NCI-H1092 treated with DMSO at 0.1 percent for 48 hours (cell line): Measurements from ENCODE around the gene COL27A1.

Experiments
- DNase-seq: peaks from one replicate; lab custom pipeline; 2025; lab: John Stamatoyannopoulos, UW

Gene COL27A1

GRCh38 chr9:114342755-114343440, 187.6 kb downstream of the COL27A1 start:
- DNase-seq, result no peak

- no peak for DNase-seq
These were observed 188.3 kb downstream of the COL27A1 start for GRCh38 chr9:114343471-114344187.

DNA sequence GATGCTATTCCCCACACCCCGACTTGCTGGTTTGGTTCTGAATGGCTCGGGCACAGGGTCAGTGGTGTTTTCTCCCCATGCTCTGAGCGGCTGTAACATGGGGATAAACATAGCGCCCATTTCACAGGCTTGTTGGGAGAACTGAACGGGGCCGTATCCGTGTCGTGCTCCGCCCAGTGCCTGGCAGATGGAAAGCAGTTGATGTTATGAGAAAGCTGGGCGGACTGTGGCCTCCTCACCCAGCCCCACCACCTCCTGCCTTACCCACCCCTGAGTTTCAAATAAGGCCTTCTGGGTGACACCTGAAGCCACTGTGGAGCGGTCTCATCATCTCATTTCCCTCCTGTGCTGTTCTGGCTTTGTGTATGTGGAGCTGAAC, 188.8 kb downstream of the COL27A1 start:
- no peak for DNase-seq

- no peak for DNase-seq
These were observed 189.4 kb downstream of the COL27A1 start for GRCh38 chr9:114344692-114345091.

GRCh38 chr9:114345493-114346065, 190.2 kb downstream of the COL27A1 start:
- DNase-seq, result no peak

DNA sequence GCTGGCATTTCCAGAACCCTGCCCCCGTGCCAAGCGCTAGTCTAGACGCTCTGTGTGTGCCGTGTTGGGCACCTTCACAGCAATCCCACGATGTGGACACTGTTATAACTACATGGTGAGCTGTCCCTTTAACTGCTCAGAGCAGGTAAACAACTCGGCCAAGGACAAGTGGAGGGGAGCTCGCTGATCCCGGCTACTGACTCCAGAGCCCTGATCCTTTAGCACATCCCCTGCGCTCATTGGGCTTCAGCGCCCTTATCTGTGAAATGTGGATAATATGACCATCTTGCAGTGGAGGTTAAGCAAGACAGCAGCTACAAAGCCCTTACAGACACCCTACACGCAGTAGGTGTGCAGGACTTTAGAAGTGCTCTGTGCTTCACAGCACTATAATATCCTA, 190.8 kb downstream of the COL27A1 start:
- DNase-seq, result no peak

- no peak for DNase-seq
These were observed 192.3 kb downstream of the COL27A1 start for GRCh38 chr9:114347675-114348074.

DNA sequence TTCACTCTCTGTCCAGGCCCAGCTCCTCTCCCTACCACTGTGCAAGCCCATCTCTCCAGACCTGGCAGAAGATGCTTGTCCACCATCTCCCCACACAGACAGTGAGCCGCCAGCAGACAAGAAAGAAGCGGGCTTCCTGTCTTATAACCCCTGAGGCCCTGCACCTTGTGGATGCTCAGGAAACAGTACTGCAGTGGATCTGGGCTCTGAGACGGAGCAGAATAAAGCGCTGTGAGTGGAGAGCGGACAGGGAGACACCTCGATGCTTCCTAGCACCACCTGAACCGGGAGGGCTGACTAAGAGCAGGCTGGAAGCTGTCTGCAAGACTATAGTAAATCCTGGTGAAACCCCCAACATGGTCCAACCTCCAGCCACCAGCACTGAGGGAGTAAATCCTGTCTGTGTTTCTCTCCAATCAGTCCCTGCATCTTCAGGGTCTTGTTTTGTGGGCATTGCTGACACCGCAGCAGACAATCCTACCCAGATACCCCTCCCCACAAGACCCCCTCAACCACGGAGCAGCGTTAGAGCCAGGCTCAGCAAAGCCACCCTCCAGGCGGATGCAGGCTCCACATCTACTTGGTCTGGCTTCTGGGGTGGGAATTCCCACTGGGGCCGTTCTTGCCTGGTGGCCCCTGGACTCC, 193.0 kb downstream of the COL27A1 start:
- no peak for DNase-seq

DNA sequence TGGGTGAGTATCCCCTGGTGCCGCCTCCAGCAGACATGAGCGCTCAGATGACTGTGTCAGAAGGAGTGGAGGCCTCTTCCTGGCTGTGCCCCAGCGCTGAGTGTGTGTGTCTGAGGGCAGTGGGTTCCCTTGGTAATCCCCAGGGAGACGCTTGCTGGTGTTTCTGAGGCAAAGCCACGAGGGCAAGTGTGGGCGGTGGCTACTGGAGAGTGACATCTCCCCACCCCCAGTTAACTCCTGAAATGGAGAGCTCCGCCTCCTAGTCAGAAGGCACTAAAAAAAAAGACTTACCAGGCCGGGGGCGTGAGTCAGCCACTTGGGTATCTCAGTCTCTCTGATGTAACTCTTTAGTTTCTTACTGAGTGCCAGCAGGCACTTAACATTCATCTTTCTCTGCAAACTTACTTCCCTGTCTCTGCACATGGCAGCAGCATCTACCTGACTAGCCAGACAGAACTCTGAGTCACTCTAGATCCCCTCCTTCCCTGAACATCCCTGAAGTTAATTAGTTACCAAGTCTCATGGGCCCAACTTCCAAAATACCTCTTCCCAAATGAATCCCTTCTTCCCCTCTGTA, 193.7 kb downstream of the COL27A1 start:
- DNase-seq, result no peak

- no peak for DNase-seq
These were observed 194.6 kb downstream of the COL27A1 start for GRCh38 chr9:114349713-114350480.

DNA sequence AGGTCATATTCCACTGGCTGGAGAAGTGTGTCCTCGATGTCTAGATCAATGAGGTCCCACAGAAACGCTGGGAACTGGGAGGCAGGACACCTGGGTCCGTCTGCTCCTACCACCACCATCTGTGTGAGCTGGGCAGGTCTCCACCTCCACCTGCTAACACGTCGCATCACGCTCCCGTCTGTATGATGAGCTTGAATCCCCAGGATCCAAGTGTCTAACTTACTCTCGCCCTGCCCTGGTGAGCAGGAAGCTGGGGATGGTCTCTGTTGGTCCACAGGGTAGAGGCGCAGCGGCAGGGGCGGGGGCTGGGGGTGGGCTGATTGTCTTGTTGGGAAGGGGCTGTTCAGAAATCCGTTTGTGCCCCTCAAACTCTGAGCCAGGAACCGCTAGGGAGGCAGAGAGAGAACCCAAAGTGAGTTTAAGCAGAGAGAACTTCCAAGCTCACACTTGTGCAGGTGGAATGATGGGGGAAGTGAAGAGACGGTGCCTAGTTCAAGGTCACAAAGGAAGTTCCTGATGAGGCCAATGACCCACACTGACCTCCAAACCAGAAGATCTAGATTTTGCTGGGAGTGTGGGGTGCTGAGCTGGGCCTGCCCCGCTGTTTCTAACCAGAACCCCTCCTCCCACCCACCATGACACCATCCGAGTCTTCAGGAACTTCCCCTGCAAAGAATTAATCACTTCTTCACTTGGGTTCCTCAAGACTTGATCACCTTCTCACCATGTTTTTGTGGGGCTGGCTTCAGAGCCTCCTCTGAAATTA, 195.5 kb downstream of the COL27A1 start:
- no peak for DNase-seq

GRCh38 chr9:114351932-114352331, 196.6 kb downstream of the COL27A1 start:
- DNase-seq, result no peak

- no peak for DNase-seq
These were observed 200.5 kb downstream of the COL27A1 start for GRCh38 chr9:114355821-114356220.

- no peak for DNase-seq
These were observed 201.5 kb downstream of the COL27A1 start for GRCh38 chr9:114356792-114357191.

GRCh38 chr9:114357360-114357759, 202.0 kb downstream of the COL27A1 start:
- no peak for DNase-seq

GRCh38 chr9:114357911-114358328, 202.6 kb downstream of the COL27A1 start:
- DNase-seq, result no peak

DNA sequence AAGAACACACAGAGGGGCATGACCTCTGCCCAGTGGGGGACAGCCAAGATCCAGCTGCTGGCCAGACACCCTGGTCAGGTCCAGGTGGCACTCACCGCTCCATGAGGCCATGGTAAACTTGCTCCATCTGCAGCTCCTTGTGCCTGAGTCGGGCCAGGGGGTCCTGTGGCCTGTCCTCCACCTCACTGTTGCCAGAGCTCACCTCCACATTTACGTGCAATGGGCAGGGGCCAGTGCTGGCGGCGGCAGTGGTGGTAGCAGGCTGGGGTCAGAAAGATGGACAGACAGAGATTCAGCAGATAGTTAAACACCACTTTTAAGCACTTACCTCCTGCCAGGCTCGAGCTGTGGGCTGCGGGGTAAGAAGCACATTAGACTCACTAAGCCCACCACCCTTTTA, 204.5 kb downstream of the COL27A1 start:
- DNase-seq, result no peak

- DNase-seq, result no peak
These were observed 206.2 kb downstream of the COL27A1 start for GRCh38 chr9:114361542-114361941.
